ENCODE results near the gene HMGCR. TPM values are rescaled to one million over a fixed set of nuclear protein-coding genes. Genes with fewer than 3 reads are reported as not detected.
"Not testable (repeated sequence)": the region's sequence is repeated elsewhere in the genome, so short reads cannot be mapped to it uniquely, and the experiment has no call there.

HMGCR gene
- total and polyA plus RNA-seq, 2 of the 8 experiments (the other 6 are each of a cell fraction or from before 2014, with no cell fraction given): 45.8 to 199 TPM

DNA sequence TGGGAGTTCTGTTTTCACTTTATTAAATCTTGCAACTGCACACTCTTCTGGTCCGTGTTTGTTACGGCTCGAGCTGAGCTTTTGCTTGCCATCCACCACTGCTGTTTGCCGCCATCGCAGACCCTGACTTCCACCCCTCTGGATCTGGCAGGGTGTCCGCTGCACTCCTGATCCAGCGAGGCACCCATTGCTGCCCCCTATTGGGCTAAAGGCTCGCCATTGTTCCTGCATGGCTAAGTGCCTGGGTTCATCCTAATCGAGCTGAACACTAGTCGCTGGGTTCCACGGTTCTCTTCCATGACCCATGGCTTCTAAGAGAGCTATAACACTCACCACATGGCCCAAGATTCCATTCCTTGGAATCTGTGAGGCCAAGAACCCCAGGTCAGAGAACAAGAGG lies 32.5 kb upstream of the HMGCR start:
- H3K18ac ChIP-seq (ENCODE audit: extremely low read depth, low read length); H2BK12ac ChIP-seq (ENCODE audit: low read depth, low read length); FAIRE-seq; H4K5ac ChIP-seq (ENCODE audit: insufficient read length, low read depth, low read length); H3K79me1 ChIP-seq (ENCODE audit: low read depth, low read length); H4K20me1 ChIP-seq (replicated peaks in 1 of 2; ENCODE audit: control insufficient read depth in 1 of 2, insufficient read depth in 2 of 2, low read length in 2 of 2); H3K14ac ChIP-seq (ENCODE audit: insufficient read length); H2BK5ac ChIP-seq (ENCODE audit: low read depth, low read length); H3K9me3 ChIP-seq (ENCODE audit: insufficient read depth in 2 of 2, low read depth in 1 of 2, low read length in 1 of 2); H3K4me2 ChIP-seq (ENCODE audit: insufficient read depth in 1 of 2, low read depth in 2 of 2, low read length in 2 of 2); H2BK15ac ChIP-seq (ENCODE audit: low read length); H3K27me3 ChIP-seq (replicated peaks in 1 of 4; ENCODE audit: control insufficient read depth in 3 of 4, extremely low read depth in 1 of 4, insufficient read depth in 3 of 4, low read length in 3 of 4); H3K9ac ChIP-seq (replicated peaks in 1 of 4; ENCODE audit: extremely low read depth in 1 of 4, low read depth in 3 of 4, low read length in 3 of 4); H2BK20ac ChIP-seq (ENCODE audit: low read length); H2AFZ ChIP-seq (ENCODE audit: low read length); H3K4ac ChIP-seq (replicated peaks; ENCODE audit: insufficient read length, low read depth, low read length); H4K91ac ChIP-seq (replicated peaks; ENCODE audit: insufficient read length, low read length); H3K79me2 ChIP-seq (ENCODE audit: control insufficient read depth in 1 of 2, insufficient read depth in 2 of 2, low read length in 2 of 2); H2BK120ac ChIP-seq (replicated peaks; ENCODE audit: low read depth, low read length); H3K4me3 ChIP-seq (ENCODE audit: extremely low read depth in 1 of 4, insufficient read depth in 2 of 4, low read depth in 3 of 4, low read length in 4 of 4); H3K56ac ChIP-seq (replicated peaks; ENCODE audit: insufficient read length, low read depth, low read length); H3K4me1 ChIP-seq (replicated peaks in 1 of 4; ENCODE audit: control insufficient read depth in 3 of 4, insufficient read depth in 4 of 4, low read length in 3 of 4); H3K27ac ChIP-seq (ENCODE audit: low read depth, low read length); H3K23me2 ChIP-seq (ENCODE audit: low read depth, low read length); POLR2A ChIA-PET (ENCODE audit: partially characterized antibody); H3K23ac ChIP-seq (ENCODE audit: insufficient read length); H3K36me3 ChIP-seq (ENCODE audit: control insufficient read depth in 2 of 4, insufficient read depth in 4 of 4, low read length in 3 of 4); H4K8ac ChIP-seq (ENCODE audit: extremely low read depth, insufficient read depth, low read length); H2AK5ac ChIP-seq (ENCODE audit: low read depth, low read length): not testable (repeated sequence)
- 88% methylated on average over 10 of the region's 11 CpGs; no CpG with 5 or more reads in 1 of the 2 experiments for WGBS, 2 experiments (ENCODE audit: extremely low coverage in 1 of 2, insufficient coverage in 1 of 2, insufficient read length in 1 of 2, insufficient replicate concordance in 2 of 2, low coverage in 1 of 2, low lambda C conversion rate in 2 of 2, missing lambda C conversion rate in 1 of 2)
- peak in 1 of 2 experiments; percentile 64 for DNase-seq (ENCODE audit: low read depth in 1 of 2, low spot score in 2 of 2)
- CTCF ChIA-PET (ENCODE audit: partially characterized antibody): interaction anchor here (0.6 to 1.9 kb wide), 6 partner anchors 9 to 20 kb away, joined by 3 to 5 read pairs (median 4); no protein-coding TSS in a partner anchor
- TF ChIP-seq, protein P1, sequence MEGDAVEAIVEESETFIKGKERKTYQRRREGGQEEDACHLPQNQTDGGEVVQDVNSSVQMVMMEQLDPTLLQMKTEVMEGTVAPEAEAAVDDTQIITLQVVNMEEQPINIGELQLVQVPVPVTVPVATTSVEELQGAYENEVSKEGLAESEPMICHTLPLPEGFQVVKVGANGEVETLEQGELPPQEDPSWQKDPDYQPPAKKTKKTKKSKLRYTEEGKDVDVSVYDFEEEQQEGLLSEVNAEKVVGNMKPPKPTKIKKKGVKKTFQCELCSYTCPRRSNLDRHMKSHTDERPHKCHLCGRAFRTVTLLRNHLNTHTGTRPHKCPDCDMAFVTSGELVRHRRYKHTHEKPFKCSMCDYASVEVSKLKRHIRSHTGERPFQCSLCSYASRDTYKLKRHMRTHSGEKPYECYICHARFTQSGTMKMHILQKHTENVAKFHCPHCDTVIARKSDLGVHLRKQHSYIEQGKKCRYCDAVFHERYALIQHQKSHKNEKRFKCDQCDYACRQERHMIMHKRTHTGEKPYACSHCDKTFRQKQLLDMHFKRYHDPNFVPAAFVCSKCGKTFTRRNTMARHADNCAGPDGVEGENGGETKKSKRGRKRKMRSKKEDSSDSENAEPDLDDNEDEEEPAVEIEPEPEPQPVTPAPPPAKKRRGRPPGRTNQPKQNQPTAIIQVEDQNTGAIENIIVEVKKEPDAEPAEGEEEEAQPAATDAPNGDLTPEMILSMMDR (IDR thresholded peaks at IDR 0.05; ENCODE audit: control extremely low read depth in 1 of 3, insufficient read depth in 1 of 3, low read depth in 1 of 3, low read length in 3 of 3): peak in 2 of 3 experiments; percentile 13 to 23; a peak in 2 of 4 replicates
- TF ChIP-seq RAD21 (IDR thresholded peaks at IDR 0.05 in 1 of 2, conservative IDR thresholded peaks at IDR 0.05 in 1 of 2; ENCODE audit: low read depth in 2 of 2, low read length in 2 of 2): peak in 1 of 2 experiments; percentile 24; a peak in 1 of 4 replicates
